GM21576 (cell line): Measurements from ENCODE around the gene SMG6.

ENCODE experiments used
- ATAC-seq: cut with Tn5 transposase; IDR thresholded peaks from one replicate; pipeline ENCODE4 v1.9.1; 2021; ENCODE audit warnings: mild to moderate bottlenecking, moderate library complexity; ENCODE audit not compliant: unreplicated experiment

Gene SMG6

GRCh38 chr17:2237521-2237921 lies 66.1 kb downstream of the SMG6 start:
- no peak for ATAC-seq

GRCh38 chr17:2235792-2236366 lies 67.7 kb downstream of the SMG6 start:
- ATAC-seq = no peak

DNA sequence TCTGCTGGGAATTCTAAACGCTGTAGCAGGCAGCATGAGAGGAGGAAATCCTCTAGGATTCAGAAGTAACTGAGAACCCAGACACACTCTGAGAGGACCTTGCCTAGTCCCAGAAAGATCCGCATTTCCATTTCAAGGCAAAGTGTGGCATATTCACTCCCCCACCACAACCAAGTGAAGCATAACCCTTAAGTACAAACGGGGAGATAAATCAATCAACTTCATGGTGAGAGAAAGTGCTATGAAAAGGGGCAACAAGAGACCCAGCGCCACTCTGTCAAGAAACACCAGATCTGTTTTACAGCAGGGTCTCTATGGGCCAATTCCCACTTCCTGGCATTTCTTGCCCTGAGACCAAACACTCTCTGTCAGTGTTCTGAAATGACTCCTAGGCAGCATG lies 68.3 kb downstream of the SMG6 start:
- ATAC-seq = no peak

DNA sequence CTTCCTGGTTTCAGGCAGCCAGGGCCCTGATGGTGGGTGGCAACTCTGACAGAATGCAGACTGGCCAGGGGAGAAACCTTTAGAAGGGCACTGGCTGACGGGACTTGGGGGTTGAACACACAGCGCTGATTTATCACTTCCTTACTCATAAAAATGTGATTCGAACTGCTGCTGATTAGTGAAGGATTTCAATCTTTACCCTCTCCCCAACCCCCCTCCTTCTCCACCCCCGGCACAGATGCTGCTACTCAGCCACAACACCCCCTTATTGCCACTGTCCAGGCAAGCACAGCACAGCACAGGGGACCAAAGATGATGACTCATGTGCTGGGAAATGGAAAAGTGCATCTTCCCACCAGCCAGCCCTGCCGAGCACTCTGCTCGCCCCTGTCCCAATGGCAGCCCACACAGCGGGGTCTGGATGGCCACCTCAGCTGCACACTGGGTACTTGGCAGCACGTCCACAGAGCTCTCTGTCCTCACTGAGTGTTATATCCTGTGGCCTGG lies 70.1 kb downstream of the SMG6 start:
- ATAC-seq = no peak

GRCh38 chr17:2232244-2232638 lies 71.3 kb downstream of the SMG6 start:
- no peak for ATAC-seq

GRCh38 chr17:2230877-2231276 lies 72.7 kb downstream of the SMG6 start:
- no peak for ATAC-seq

GRCh38 chr17:2227025-2227699 lies 76.4 kb downstream of the SMG6 start:
- ATAC-seq = no peak

GRCh38 chr17:2223617-2223927 lies 80.0 kb downstream of the SMG6 start:
- no peak for ATAC-seq

GRCh38 chr17:2222901-2223616 lies 80.5 kb downstream of the SMG6 start:
- ATAC-seq = no peak

GRCh38 chr17:2222301-2222700 lies 81.3 kb downstream of the SMG6 start:
- no peak for ATAC-seq

DNA sequence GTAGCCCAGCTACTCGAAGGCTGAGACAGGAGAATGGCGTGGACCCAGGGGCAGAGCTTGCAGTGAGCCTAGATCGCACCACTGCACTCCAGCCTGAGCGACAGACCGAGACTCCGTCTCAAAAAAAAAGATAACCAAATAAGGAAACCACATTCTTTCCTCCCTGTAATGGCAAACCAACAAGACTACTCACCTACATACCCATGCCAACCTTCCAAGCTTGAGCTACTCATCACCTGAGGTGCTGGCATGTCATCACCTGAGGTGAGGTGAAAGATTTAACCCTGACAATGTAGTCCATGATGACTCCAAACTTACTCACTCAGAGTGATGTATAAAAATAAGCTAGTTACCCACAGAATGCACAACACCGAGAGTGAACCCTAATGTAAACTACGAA lies 85.2 kb downstream of the SMG6 start:
- no peak for ATAC-seq

- ATAC-seq = peak; percentile 83
Observed at GRCh38 chr17:2215616-2216364, 87.8 kb downstream of the SMG6 start.

DNA sequence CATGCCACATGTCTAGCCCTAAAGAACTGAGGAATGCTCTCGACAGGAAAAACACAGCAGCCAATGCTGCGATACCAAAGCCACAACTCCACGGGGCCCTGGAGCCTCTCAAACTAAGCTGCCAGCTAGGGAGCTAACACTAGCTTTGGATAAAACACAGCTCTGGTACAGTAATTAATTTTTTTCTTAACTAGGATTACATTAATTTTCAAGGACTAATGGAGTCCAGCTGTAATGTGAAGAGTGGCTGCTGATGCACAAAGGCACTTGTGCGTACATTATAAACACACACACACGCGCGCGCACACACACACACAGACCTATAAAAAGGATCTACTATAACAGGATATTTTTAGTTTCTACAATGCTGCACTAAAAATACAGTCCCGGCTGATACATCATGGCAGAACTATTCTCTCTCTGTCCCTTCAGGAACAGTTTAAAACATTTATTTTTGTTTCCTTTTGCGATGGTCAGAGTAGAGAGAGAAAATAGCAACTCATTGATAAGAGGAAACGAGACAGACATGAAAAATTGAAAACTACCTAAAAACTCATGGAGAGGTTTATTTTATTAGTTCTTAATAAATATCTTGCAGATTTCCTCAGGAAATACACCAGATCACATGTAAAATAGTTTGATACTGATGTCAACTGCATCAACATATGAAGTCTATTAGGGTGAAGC lies 88.5 kb downstream of the SMG6 start:
- no peak for ATAC-seq

GRCh38 chr17:2214047-2214928 lies 89.3 kb downstream of the SMG6 start:
- no peak for ATAC-seq

DNA sequence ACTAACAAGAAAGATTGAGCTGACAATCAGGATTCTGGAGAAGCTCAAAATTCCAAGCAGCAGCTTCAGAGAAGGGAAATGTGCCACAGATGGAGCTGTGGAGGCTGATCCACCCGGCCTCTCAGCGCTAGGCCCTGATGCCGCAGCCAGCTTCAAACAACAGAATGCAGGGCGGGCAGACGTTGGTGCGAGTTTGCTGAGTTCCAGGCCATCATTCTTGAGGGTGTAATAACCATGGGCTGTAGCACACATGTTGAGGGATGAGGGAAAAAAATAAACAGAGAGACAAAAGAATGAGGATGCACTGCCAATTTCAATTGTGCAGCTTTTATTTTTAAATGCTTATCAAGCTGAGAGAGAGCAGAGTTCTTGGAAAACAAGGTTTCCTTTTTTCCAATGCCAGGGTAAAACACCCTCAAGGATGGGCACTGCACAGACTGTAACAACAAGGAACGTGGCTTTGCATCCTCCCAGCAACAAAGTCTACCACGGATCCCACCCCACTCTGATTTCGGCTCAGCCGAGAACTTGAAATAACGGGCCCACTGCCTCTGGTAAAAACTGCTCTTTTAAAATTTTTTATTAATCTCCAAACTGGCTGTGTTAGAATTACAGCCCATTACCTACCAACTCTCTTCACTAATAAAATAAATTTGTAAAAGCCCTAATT lies 90.2 kb downstream of the SMG6 start:
- no peak for ATAC-seq

- no peak for ATAC-seq
Observed at GRCh38 chr17:2212400-2212981, 91.1 kb downstream of the SMG6 start.

GRCh38 chr17:2211661-2212399 lies 91.8 kb downstream of the SMG6 start:
- no peak for ATAC-seq

GRCh38 chr17:2210726-2211125 lies 92.9 kb downstream of the SMG6 start:
- ATAC-seq = no peak
